WTC11 (cell line): Measurements from ENCODE around the gene TDRD9.

Experiments
- ATF1 ChIP-seq: sonication (generic); formaldehyde crosslinking; IDR thresholded peaks from 2 replicates; pipeline ENCODE4 v1.8.1; 2023; ENCODE audit warnings: mild to moderate bottlenecking, moderate library complexity, missing genetic modification reagents
- ATF3 ChIP-seq: sonication (generic); formaldehyde crosslinking; conservative IDR thresholded peaks from 2 replicates; pipeline ENCODE4 v1.8.1; 2022; ENCODE audit warnings: mild to moderate bottlenecking, missing genetic modification reagents
- CTCF ChIP-seq: fragments of 200-600 bp; IDR thresholded peaks from 2 replicates; pipeline ENCODE4 v1.8.0; 2022; ENCODE audit warnings: antibody characterized with exemption
- E2F1 ChIP-seq: sonication (generic); formaldehyde crosslinking; IDR thresholded peaks from 2 replicates; pipeline ENCODE4 v1.8.0; 2022; ENCODE audit warnings: mild to moderate bottlenecking, missing genetic modification reagents
- ERG ChIP-seq: fragments of 250-450 bp; sonication (Bioruptor Pico); IDR thresholded peaks from 2 replicates; pipeline ENCODE4 v1.8.0; 2021; ENCODE audit warnings: mild to moderate bottlenecking
- ETV6 ChIP-seq: sonication (generic); formaldehyde crosslinking; IDR thresholded peaks from 2 replicates; pipeline ENCODE4 v1.8.1; 2022; ENCODE audit warnings: mild to moderate bottlenecking, missing genetic modification reagents
- FOXK1 ChIP-seq: sonication (generic); formaldehyde crosslinking; IDR thresholded peaks from 2 replicates; pipeline ENCODE4 v1.8.0; 2022; ENCODE audit warnings: mild to moderate bottlenecking, moderate library complexity, missing genetic modification reagents
- IRF1 ChIP-seq: sonication (generic); formaldehyde crosslinking; IDR thresholded peaks from 2 replicates; pipeline ENCODE4 v1.8.0; 2023; ENCODE audit warnings: missing genetic modification reagents
- TEAD1 ChIP-seq: sonication (generic); formaldehyde crosslinking; IDR thresholded peaks from 2 replicates; pipeline ENCODE4 v1.8.0; 2022; ENCODE audit warnings: mild to moderate bottlenecking, missing genetic modification reagents
- TP53 ChIP-seq: sonication (generic); formaldehyde crosslinking; IDR thresholded peaks from 2 replicates; pipeline ENCODE4 v1.8.1; 2023; ENCODE audit warnings: mild to moderate bottlenecking, missing genetic modification reagents
- ZBTB43 ChIP-seq: sonication (generic); formaldehyde crosslinking; IDR thresholded peaks from 2 replicates; pipeline ENCODE4 v1.8.1; 2023; ENCODE audit warnings: mild to moderate bottlenecking, missing genetic modification reagents
- ZNF396 ChIP-seq: fragments of 250-450 bp; sonication (Bioruptor Pico); IDR thresholded peaks from 2 replicates; pipeline ENCODE4 v1.8.0; 2021; ENCODE audit warnings: mild to moderate bottlenecking, moderate library complexity, borderline replicate concordance

- no peak for TF ChIP-seq ERG
- no peak for TF ChIP-seq TP53
- TF ChIP-seq ATF3 (CRISPR knock-in tag), result no peak
- no peak for TF ChIP-seq ZNF396 (CRISPR knock-in tag)
- TF ChIP-seq CTCF, result no peak
- TF ChIP-seq E2F1 (CRISPR knock-in tag), result no peak
- TF ChIP-seq ATF1 (CRISPR knock-in tag), result no peak
- no peak for TF ChIP-seq ZBTB43 (CRISPR knock-in tag)
- no peak for TF ChIP-seq TEAD1
- TF ChIP-seq IRF1 (CRISPR knock-in tag), result no peak
- no peak for TF ChIP-seq ETV6 (CRISPR knock-in tag)
- no peak for TF ChIP-seq FOXK1 (CRISPR knock-in tag)
Measured at GRCh38 chr14:104091927-104092771, 163.9 kb downstream of the TDRD9 start.
